ENCODE data around the gene INS. TPM values are rescaled to one million over a fixed set of nuclear protein-coding genes. Genes with fewer than 3 reads are reported as not detected.

INS gene
- polyA plus RNA-seq, 1 experiment: not detected

GRCh38 chr11:2168286-2169004, 7.4 kb upstream of the INS start:
- ChIA-PET CTCF (interaction anchor here (0.9 to 1.7 kb wide), 4 partner anchors 10 to 252 kb away, joined by 3 to 10 read pairs (median 4); no protein-coding TSS in a partner anchor), POLR2A (no interaction called here)
- H3K27me3 ChIP-seq (ENCODE audit: control insufficient read depth, insufficient read depth, low read length): no peaks in the 10 kb centered on the region

GRCh38 chr11:2167141-2168045, 6.4 kb upstream of the INS start:
- ChIA-PET POLR2A (no interaction called here), CTCF (interaction anchor here (0.6 to 1.7 kb wide), 6 partner anchors 11 to 515 kb away, joined by 3 to 10 read pairs (median 4); no protein-coding TSS in a partner anchor)
- no peak for DNase-seq (ENCODE audit: low read depth)

More at GRCh38 chr11:2168286-2169004, 7.4 kb upstream of the INS start:
- DNase-seq (ENCODE audit: low read depth): no peak
- H3K36me3 ChIP-seq (ENCODE audit: control insufficient read depth, insufficient read depth, low read length): no peaks in the 10 kb centered on the region
- no peak overlapping the region for H3K4me3 ChIP-seq (ENCODE audit: low read depth, low read length)
- TF ChIP-seq CTCF (IDR thresholded peaks at IDR 0.05; ENCODE audit: insufficient read depth, low read depth, low read length): no peak

GRCh38 chr11:2166091-2166851, 5.3 kb upstream of the INS start:
- peak; percentile 55 for TF ChIP-seq CTCF (IDR thresholded peaks at IDR 0.05; ENCODE audit: insufficient read depth, low read depth, low read length)
- CTCF ChIA-PET: interaction anchor here (0.7 to 1.3 kb wide), 6 partner anchors 10 to 591 kb away, joined by 3 to 4 read pairs (median 3); no protein-coding TSS in a partner anchor
- H3K4me3 ChIP-seq (ENCODE audit: low read depth, low read length): no peak overlapping the region
- POLR2A ChIA-PET: no interaction called here
- H3K27me3 ChIP-seq (ENCODE audit: control insufficient read depth, insufficient read depth, low read length): no peaks in the 10 kb centered on the region
- no peak for DNase-seq (ENCODE audit: low read depth)
- H3K36me3 ChIP-seq (ENCODE audit: control insufficient read depth, insufficient read depth, low read length): no peaks in the 10 kb centered on the region

More at GRCh38 chr11:2167141-2168045, 6.4 kb upstream of the INS start:
- Histone ChIP-seq H3K27me3 (ENCODE audit: control insufficient read depth, insufficient read depth, low read length) (no peaks in the 10 kb centered on the region), H3K4me3 (ENCODE audit: low read depth, low read length) (no peak overlapping the region), H3K36me3 (ENCODE audit: control insufficient read depth, insufficient read depth, low read length) (no peaks in the 10 kb centered on the region)
- no peak for TF ChIP-seq CTCF (IDR thresholded peaks at IDR 0.05; ENCODE audit: insufficient read depth, low read depth, low read length)

- H3K36me3 ChIP-seq (ENCODE audit: control insufficient read depth, insufficient read depth, low read length): no peaks in the 10 kb centered on the region
- no peak overlapping the region for H3K4me3 ChIP-seq (ENCODE audit: low read depth, low read length)
- H3K27me3 ChIP-seq (ENCODE audit: control insufficient read depth, insufficient read depth, low read length): no peaks in the 10 kb centered on the region
- POLR2A ChIA-PET: no interaction called here
- CTCF ChIA-PET: interaction anchor here (0.7 to 6.0 kb wide), 8 partner anchors 14 to 591 kb away, joined by 3 to 42 read pairs (median 4); no protein-coding TSS in a partner anchor
- TF ChIP-seq CTCF (IDR thresholded peaks at IDR 0.05; ENCODE audit: insufficient read depth, low read depth, low read length): no peak
- DNase-seq (ENCODE audit: low read depth): no peak
Observed at GRCh38 chr11:2165571-2165970, 4.6 kb upstream of the INS start.
